ENCODE data around the gene CALR. TPM values are rescaled to one million over a fixed set of nuclear protein-coding genes. Genes with fewer than 3 reads are reported as not detected.

Gene CALR
- total and polyA plus RNA-seq, 9 of the 15 experiments (the other 6 are each of a cell fraction or from before 2014, with no cell fraction given): 126 to 811 (median 642) TPM

DNA sequence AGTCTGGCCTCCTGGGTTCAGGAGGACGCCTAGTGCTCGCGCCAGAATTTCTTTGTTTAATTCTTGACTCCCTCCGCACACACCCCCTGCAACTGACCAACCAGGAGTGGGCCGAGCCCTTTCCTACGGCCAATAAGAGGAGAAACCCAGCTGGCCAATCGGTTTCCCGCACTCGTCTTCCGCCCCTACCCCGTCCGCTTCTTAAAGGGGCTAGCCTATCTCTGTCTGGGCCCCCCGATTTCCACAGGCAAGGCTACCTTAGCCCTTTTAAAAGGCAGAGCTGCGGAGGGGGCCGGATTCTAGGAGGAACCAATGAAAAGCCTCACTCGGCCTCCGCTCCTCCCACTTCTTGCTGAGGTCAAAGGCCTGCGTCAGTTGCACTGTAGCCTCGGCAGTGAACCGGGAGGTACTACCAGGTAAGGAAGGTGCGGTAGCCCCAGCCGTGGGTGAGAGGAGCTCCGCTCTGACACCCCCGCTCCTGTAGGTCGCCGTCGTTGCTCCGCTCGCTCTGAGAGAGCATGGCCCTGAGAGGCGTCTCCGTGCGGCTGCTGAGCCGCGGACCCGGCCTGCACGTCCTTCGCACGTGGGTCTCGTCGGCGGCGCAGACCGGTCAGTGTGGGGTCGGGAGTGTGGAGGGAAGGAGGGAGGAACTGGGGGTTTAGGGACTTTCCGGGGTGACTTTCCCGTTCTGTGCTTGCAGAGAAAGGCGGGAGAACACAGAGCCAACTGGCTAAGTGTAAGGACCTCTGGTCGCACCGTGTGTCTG is 47.4 kb upstream of the CALR start, which contains the start of gene GCDH:
GCDH (plus strand) TSS at position 374 of the 766 bp plus-strand sequence; CDS start at position 519, 145 bp downstream.
- Histone ChIP-seq H2AFZ (ENCODE audit: low read depth, low read length) (peak within 1 kb of the TSS; percentile 69), H3K27me3 (ENCODE audit: control insufficient read depth in 2 of 2, insufficient read depth in 2 of 2, low read length in 2 of 2) (no peaks in the 10 kb centered on the region), H3K4me3 (peak within 1 kb of the TSS; percentile 88), H3K4me2 (ENCODE audit: insufficient read depth, low read length) (peak within 1 kb of the TSS; percentile 95), H3K79me2 (ENCODE audit: control insufficient read depth, insufficient read depth, low read length) (peaks cover 38% of the 10 kb centered on the region), H3K36me3 (ENCODE audit: control insufficient read depth, insufficient read depth, low read length) (peaks cover 28% of the 10 kb centered on the region; the same call in 2 of the 3 replicates), H3K4me1 (replicated peaks in 1 of 2; ENCODE audit: control insufficient read depth in 2 of 2, insufficient read depth in 2 of 2, low read length in 2 of 2) (peaks cover 15 to 50% of the 10 kb centered on the region in 2 experiments; a peak in 4 of 5 replicates), H3K9me3 (replicated peaks; ENCODE audit: control insufficient read depth, insufficient read depth, low read depth, low read length) (no peaks in the 10 kb centered on the region), H3K9ac (ENCODE audit: insufficient read depth in 1 of 2, low read depth in 2 of 2, low read length in 2 of 2) (peak within 1 kb of the TSS; percentile 71 to 99), H3K9me1 (ENCODE audit: control insufficient read depth, insufficient read depth, low read length) (no peaks in the 10 kb centered on the region), H3K27ac (ENCODE audit: extremely low read depth, low read depth, low read length) (peak within 1 kb of the TSS; percentile 68), H4K20me1 (replicated peaks; ENCODE audit: control insufficient read depth, insufficient read depth, low read length) (peaks cover 5% of the 10 kb centered on the region; the same call in 1 of the 2 replicates)
- peak; percentile 90 to 99 (median 95) for DNase-seq (ENCODE audit: extremely low read depth in 1 of 4, low spot score in 3 of 4)
- ChIA-PET CTCF (ENCODE audit: low intra/inter-chr PET ratio) (no interaction called here), POLR2A (interaction anchor here (0.6 to 1.9 kb wide), 20 partner anchors 8 to 168 kb away, joined by 3 to 8 read pairs (median 4); partner anchors contain the start of genes DNASE2 and SYCE2)
- no TSS peak for BruUV-seq (replicated peaks)
- WGBS (ENCODE audit: insufficient coverage, low coverage, missing lambda C conversion rate): under 1% methylated on average over 44 of the region's 49 CpGs
- intact Hi-C loops (cut with micrococcal nuclease): loop anchor here (1.0 kb wide), 1 partner anchor 28 kb away; the partner anchor contains the start of gene SYCE2
- FAIRE-seq: peak; percentile 100
- in situ Hi-C loops (cut with MboI): no loop called here
- ATAC-seq: peak; percentile 91
- TF ChIP-seq HMGN3 (IDR thresholded peaks at IDR 0.05; ENCODE audit: borderline replicate concordance, extremely low read depth, insufficient read length, low read depth, low read length) (no peak), MAZ (CRISPR knock-in tag; conservative IDR thresholded peaks at IDR 0.05 in 1 of 2, IDR thresholded peaks at IDR 0.05 in 1 of 2) (peak; percentile 98 to 100), ATF7 (IDR thresholded peaks at IDR 0.05) (peak; percentile 82), ZBTB2 (IDR thresholded peaks at IDR 0.05) (0 out of 2 replicates have a peak, but pooled peaks have one; percentile 21), RAD21 (CRISPR knock-in tag; conservative IDR thresholded peaks at IDR 0.05 in 1 of 2, IDR thresholded peaks at IDR 0.05 in 1 of 2) (0 out of 4 replicates have a peak, but pooled peaks of 1 of the 2 experiments have one; percentile 34), EP300 (IDR thresholded peaks at IDR 0.05; ENCODE audit: low read length) (0 out of 2 replicates have a peak, but pooled peaks have one; percentile 13), RB1 (IDR thresholded peaks at IDR 0.05; ENCODE audit: low read depth) (0 out of 2 replicates have a peak, but pooled peaks have one; percentile 42), TOE1 (IDR thresholded peaks at IDR 0.05; ENCODE audit: borderline replicate concordance) (peak; percentile 99), TOE1 (CRISPR knock-in tag; IDR thresholded peaks at IDR 0.05; ENCODE audit: borderline replicate concordance, low read depth) (no peak), PHF20 (IDR thresholded peaks at IDR 0.05; ENCODE audit: partially characterized antibody) (peak; percentile 90), ZNF143 (CRISPR knock-in tag; IDR thresholded peaks at IDR 0.05) (peak; percentile 46; the same call in 1 of the 2 replicates), ZNF232 (CRISPR knock-in tag; IDR thresholded peaks at IDR 0.05) (0 out of 2 replicates have a peak, but pooled peaks have one; percentile 60), GTF2F1 (IDR thresholded peaks at IDR 0.05; ENCODE audit: low read depth, low read length) (0 out of 2 replicates have a peak, but pooled peaks have one; percentile 21)
- TF ChIP-seq, protein P1, sequence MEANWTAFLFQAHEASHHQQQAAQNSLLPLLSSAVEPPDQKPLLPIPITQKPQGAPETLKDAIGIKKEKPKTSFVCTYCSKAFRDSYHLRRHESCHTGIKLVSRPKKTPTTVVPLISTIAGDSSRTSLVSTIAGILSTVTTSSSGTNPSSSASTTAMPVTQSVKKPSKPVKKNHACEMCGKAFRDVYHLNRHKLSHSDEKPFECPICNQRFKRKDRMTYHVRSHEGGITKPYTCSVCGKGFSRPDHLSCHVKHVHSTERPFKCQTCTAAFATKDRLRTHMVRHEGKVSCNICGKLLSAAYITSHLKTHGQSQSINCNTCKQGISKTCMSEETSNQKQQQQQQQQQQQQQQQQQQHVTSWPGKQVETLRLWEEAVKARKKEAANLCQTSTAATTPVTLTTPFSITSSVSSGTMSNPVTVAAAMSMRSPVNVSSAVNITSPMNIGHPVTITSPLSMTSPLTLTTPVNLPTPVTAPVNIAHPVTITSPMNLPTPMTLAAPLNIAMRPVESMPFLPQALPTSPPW (CRISPR knock-in tag; IDR thresholded peaks at IDR 0.05): peak; percentile 85
- TF ChIP-seq, protein P2, sequence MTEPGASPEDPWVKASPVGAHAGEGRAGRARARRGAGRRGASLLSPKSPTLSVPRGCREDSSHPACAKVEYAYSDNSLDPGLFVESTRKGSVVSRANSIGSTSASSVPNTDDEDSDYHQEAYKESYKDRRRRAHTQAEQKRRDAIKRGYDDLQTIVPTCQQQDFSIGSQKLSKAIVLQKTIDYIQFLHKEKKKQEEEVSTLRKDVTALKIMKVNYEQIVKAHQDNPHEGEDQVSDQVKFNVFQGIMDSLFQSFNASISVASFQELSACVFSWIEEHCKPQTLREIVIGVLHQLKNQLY (CRISPR knock-in tag; conservative IDR thresholded peaks at IDR 0.05): 0 out of 4 replicates have a peak, but pooled peaks of 1 of the 2 experiments have one; percentile 70
